Vagina (tissue), 2 donors: Measurements from ENCODE around the gene NFIB.

Experiments used
- CTCF ChIP-seq, 3 experiments: fragments of 450-650 bp in 2 of 3; fragments of 200-600 bp in 1 of 3; sonication (generic) in 1 of 3; IDR thresholded peaks; one replicate each; pipeline ENCODE4 v1.5.1; 2017 to 2019; ENCODE audit warnings: antibody characterized with exemption in 3 of 3, mild to moderate bottlenecking in 2 of 3, moderate library complexity in 2 of 3
- POLR2A ChIP-seq, 2 donors: fragments of 450-650 bp; IDR thresholded peaks; one replicate each; pipeline ENCODE4 v1.6.1; 2017; ENCODE audit warnings: antibody characterized with exemption in 2 of 2, mild to moderate bottlenecking in 2 of 2, moderate library complexity in 2 of 2

GRCh38 chr9:14084867-14085266 is 229.1 kb downstream of the NFIB start:
- TF ChIP-seq CTCF (IDR thresholded peaks at IDR 0.05) (no peak), POLR2A (IDR thresholded peaks at IDR 0.05) (no peak)
